ENCODE results near the gene PCYT1A.
"Not testable (repeated sequence)": the region's sequence is repeated elsewhere in the genome, so short reads cannot be mapped to it uniquely, and the experiment has no call there.

- not testable (repeated sequence) for TF ChIP-seq CTCF (IDR thresholded peaks at IDR 0.05 in 4 of 5, conservative IDR thresholded peaks at IDR 0.05 in 1 of 5); POLR2A (IDR thresholded peaks at IDR 0.05)
Measured at GRCh38 chr3:196314086-196314485, 26.6 kb upstream of the PCYT1A start.
